Panc1 (cell line): Measurements from ENCODE around the gene PDE1C. TPM values are rescaled to one million over a fixed set of nuclear protein-coding genes. Genes with fewer than 3 reads are reported as not detected.

Experiments used
- ATAC-seq: fragments of 200-7000 bp; cut with Tn5 transposase; 2 replicates; pipeline ENCODE4 v1.9.1; 2020; ENCODE audit warnings: mild to moderate bottlenecking, moderate library complexity
- BruUV-seq: library from RNA; stranded (reverse); fragments of 400-500 nt; replicated peaks from 2 replicates; lab custom pipeline; 2021; lab: Mats Ljungman, UMichigan
- CTCF ChIA-PET: fragments of 300-600 bp; sonication (Branson Sonifier 250); formaldehyde crosslinking; loops from one replicate; lab custom pipeline; 2022; ENCODE audit warnings: antibody characterized with exemption; lab: Charles Lee
- POLR2A ChIA-PET: fragments of 300-600 bp; sonication (Branson Sonifier 250); formaldehyde crosslinking; loops from one replicate; lab custom pipeline; 2022; ENCODE audit warnings: antibody characterized with exemption; lab: Charles Lee
- DNase-seq: peaks from one replicate; pipeline ENCODE4 v3.0.0-alpha.2; 2010; ENCODE audit warnings: low read depth, low spot score
- H3K27ac ChIP-seq: 2 replicates; pipeline ENCODE4 v1.5.1; 2011; ENCODE audit warnings: mild to moderate bottlenecking, low read length, inconsistent platforms
- H3K27me3 ChIP-seq: fragments of 200-500 bp; sonication (Bioruptor generic); 2 replicates; pipeline ENCODE4 v1.6.0; 2014; ENCODE audit warnings: low read length, inconsistent platforms; ENCODE audit not compliant: control insufficient read depth, insufficient read depth
- H3K36me3 ChIP-seq: fragments of 200-500 bp; sonication (Bioruptor generic); 2 replicates; pipeline ENCODE4 v1.5.1; 2014; ENCODE audit warnings: inconsistent platforms, mild to moderate bottlenecking, low read length, moderate library complexity; ENCODE audit not compliant: control insufficient read depth, insufficient read depth
- H3K4me1 ChIP-seq: 2 replicates; pipeline ENCODE4 v1.5.1; 2011; ENCODE audit warnings: inconsistent platforms, mild to moderate bottlenecking, low read length, moderate library complexity; ENCODE audit not compliant: control insufficient read depth, insufficient read depth
- H3K4me3 ChIP-seq, 2 experiments: 2 replicates each; pipeline ENCODE4 v1.5.1; 2011 to 2012; ENCODE audit warnings: low read depth in 2 of 2, low read length in 2 of 2, mild to moderate bottlenecking in 2 of 2, inconsistent platforms in 1 of 2, moderate library complexity in 1 of 2
- H3K9me3 ChIP-seq: fragments of 200-500 bp; sonication (Bioruptor generic); 2 replicates; pipeline ENCODE4 v1.5.1; 2014; ENCODE audit warnings: low read depth, mild to moderate bottlenecking, inconsistent platforms, low read length, moderate library complexity; ENCODE audit not compliant: control insufficient read depth, insufficient read depth
- CTCF ChIP-seq: fragments of 450-650 bp; IDR thresholded peaks from 2 replicates; pipeline ENCODE4 v1.5.1; 2017; ENCODE audit warnings: mild to moderate bottlenecking
- POLR2AphosphoS5 ChIP-seq: IDR thresholded peaks from 2 replicates; pipeline ENCODE4 v1.6.1; 2012; ENCODE audit warnings: mild to moderate bottlenecking, low read depth, low read length, moderate library complexity
- REST ChIP-seq, 2 experiments: IDR thresholded peaks; 2 replicates each; pipeline ENCODE4 v1.6.1; 2011 to 2012; ENCODE audit warnings: low read depth in 2 of 2, control low read depth in 1 of 2, low read length in 1 of 2, mild to moderate bottlenecking in 1 of 2, moderate library complexity in 1 of 2; ENCODE audit not compliant: insufficient read depth in 1 of 2
- SIN3A ChIP-seq: IDR thresholded peaks from 2 replicates; pipeline ENCODE4 v1.6.1; 2012; ENCODE audit warnings: low read depth, mild to moderate bottlenecking, low read length, moderate library complexity, borderline replicate concordance; ENCODE audit not compliant: insufficient read depth
- TCF7L2 ChIP-seq: IDR thresholded peaks from 2 replicates; pipeline ENCODE4 v1.6.1; 2011; ENCODE audit warnings: mild to moderate bottlenecking, low read depth, low read length, inconsistent platforms
- in situ Hi-C: cut with HindIII; loops from 2 replicates; pipeline ENCODE4 v1.10.0; 2016; ENCODE audit warnings: low sequenced_read_pairs, low pct_unique_long_range_greater_than_20kb
- intact Hi-C: fragments of 100-400 bp; cut with micrococcal nuclease; formaldehyde crosslinking; loops from one replicate; pipeline ENCODE4 v1.10.0; 2022; ENCODE audit not compliant: unreplicated experiment
- total RNA-seq: library from RNA; stranded (reverse); gene quantifications from one replicate; pipeline ENCODE4 v1.2.1, GENCODE V29; 2021; ENCODE audit not compliant: unreplicated experiment

The PDE1C gene
- total RNA-seq, 1 experiment from 2014 or later: not detected

- CTCF ChIA-PET: no interaction called here
- in situ Hi-C loops: no loop called here
Observed at GRCh38 chr7:32059289-32060011, 10.8 kb downstream of the PDE1C start.

GRCh38 chr7:32058002-32058401, 12.2 kb downstream of the PDE1C start:
- Histone ChIP-seq H3K4me1 (no peaks in the 10 kb centered on the region), H3K27me3 (no peaks in the 10 kb centered on the region), H3K9me3 (no peaks in the 10 kb centered on the region), H3K36me3 (no peaks in the 10 kb centered on the region), H3K27ac (no peak overlapping the region), H3K4me3 (no peak overlapping the region)
- ChIA-PET CTCF (no interaction called here), POLR2A (no interaction called here)
- DNase-seq: no peak
- intact Hi-C loops: no loop called here
- no peak for ATAC-seq
- no TSS peak for BruUV-seq
- in situ Hi-C loops: no loop called here
- no peak for TF ChIP-seq TCF7L2
- no peak for TF ChIP-seq REST (IDR thresholded peaks at IDR 0.05; ENCODE audit: insufficient read depth in 1 of 2, low read depth in 2 of 2, low read length in 1 of 2)
- no peak for TF ChIP-seq SIN3A

More at GRCh38 chr7:32059289-32060011, 10.8 kb downstream of the PDE1C start:
- intact Hi-C loops: no loop called here
- no peak overlapping the region for H3K4me3 ChIP-seq
- TF ChIP-seq CTCF (no peak), POLR2AphosphoS5 (no peak), SIN3A (no peak), REST (IDR thresholded peaks at IDR 0.05; ENCODE audit: insufficient read depth in 1 of 2, low read depth in 2 of 2, low read length in 1 of 2) (no peak), TCF7L2 (no peak)
- no TSS peak for BruUV-seq
- DNase-seq (no peak), ATAC-seq (no peak)
- H3K9me3 ChIP-seq: no peaks in the 10 kb centered on the region
- H3K27ac ChIP-seq: no peak overlapping the region
- H3K27me3 ChIP-seq: no peaks in the 10 kb centered on the region
- no peaks in the 10 kb centered on the region for H3K4me1 ChIP-seq
- H3K36me3 ChIP-seq: no peaks in the 10 kb centered on the region
- POLR2A ChIA-PET: no interaction called here
